ENCODE results near the gene SORBS2.

DNA sequence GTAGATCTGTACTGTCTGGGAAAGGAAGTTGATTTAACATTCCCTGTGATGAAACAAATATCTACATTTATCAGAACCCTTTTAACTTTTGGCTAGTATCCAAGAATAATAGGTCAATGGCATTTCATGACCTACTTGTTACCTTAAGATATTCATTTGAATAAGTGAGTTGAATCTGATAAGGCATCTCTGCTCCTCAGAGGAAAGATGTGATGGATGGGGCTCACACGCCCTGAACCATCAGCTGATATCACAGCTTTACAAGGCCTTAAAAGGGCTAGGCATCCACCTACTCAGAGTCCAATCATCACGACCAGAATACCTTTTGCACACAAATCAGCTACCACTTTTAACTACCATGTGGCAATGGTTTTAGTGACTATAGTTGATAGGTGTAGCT lies 186.5 kb downstream of the SORBS2 start:
- TF ChIP-seq, protein P1, sequence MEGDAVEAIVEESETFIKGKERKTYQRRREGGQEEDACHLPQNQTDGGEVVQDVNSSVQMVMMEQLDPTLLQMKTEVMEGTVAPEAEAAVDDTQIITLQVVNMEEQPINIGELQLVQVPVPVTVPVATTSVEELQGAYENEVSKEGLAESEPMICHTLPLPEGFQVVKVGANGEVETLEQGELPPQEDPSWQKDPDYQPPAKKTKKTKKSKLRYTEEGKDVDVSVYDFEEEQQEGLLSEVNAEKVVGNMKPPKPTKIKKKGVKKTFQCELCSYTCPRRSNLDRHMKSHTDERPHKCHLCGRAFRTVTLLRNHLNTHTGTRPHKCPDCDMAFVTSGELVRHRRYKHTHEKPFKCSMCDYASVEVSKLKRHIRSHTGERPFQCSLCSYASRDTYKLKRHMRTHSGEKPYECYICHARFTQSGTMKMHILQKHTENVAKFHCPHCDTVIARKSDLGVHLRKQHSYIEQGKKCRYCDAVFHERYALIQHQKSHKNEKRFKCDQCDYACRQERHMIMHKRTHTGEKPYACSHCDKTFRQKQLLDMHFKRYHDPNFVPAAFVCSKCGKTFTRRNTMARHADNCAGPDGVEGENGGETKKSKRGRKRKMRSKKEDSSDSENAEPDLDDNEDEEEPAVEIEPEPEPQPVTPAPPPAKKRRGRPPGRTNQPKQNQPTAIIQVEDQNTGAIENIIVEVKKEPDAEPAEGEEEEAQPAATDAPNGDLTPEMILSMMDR (IDR thresholded peaks at IDR 0.05) = no peak
- TF ChIP-seq POLR2A (IDR thresholded peaks at IDR 0.05) (no peak), POLR2AphosphoS5 (IDR thresholded peaks at IDR 0.05; ENCODE audit: insufficient read depth in 1 of 2, low read depth in 1 of 2) (no peak)
